ENCODE data around the gene TMED9.

- TF ChIP-seq CTCF (IDR thresholded peaks at IDR 0.05) (no peak), POLR2A (IDR thresholded peaks at IDR 0.05) (no peak), EP300 (IDR thresholded peaks at IDR 0.05; ENCODE audit: low read depth) (no peak)
Observed at GRCh38 chr5:177608243-177609075, 16.5 kb downstream of the TMED9 start.

Data from transverse colon (tissue), 3 donors.